Measurements from ENCODE around the gene ELMO1.

The ELMO1 gene

GRCh38 chr7:37408291-37409228 lies 40.1 kb downstream of the ELMO1 start:
- DNase-seq = no peak

- no peak for DNase-seq
Measured at GRCh38 chr7:37405603-37406122, 43.0 kb downstream of the ELMO1 start.

- DNase-seq = no peak
Measured at GRCh38 chr7:37405128-37405527, 43.5 kb downstream of the ELMO1 start.

- DNase-seq = no peak
Measured at GRCh38 chr7:37399876-37400421, 48.7 kb downstream of the ELMO1 start.

GRCh38 chr7:37398403-37398802 lies 50.3 kb downstream of the ELMO1 start:
- DNase-seq = no peak

GRCh38 chr7:37395618-37396259 lies 52.9 kb downstream of the ELMO1 start:
- no peak for DNase-seq

- no peak for DNase-seq
Measured at GRCh38 chr7:37394158-37394557, 54.5 kb downstream of the ELMO1 start.

- no peak for DNase-seq
Measured at GRCh38 chr7:37393476-37393875, 55.2 kb downstream of the ELMO1 start.

GRCh38 chr7:37392673-37393017 lies 56.0 kb downstream of the ELMO1 start:
- no peak for DNase-seq

- no peak for DNase-seq
Measured at GRCh38 chr7:37391791-37392672, 56.6 kb downstream of the ELMO1 start.

- no peak for DNase-seq
Measured at GRCh38 chr7:37390114-37390513, 58.5 kb downstream of the ELMO1 start.

GRCh38 chr7:37388811-37389210 lies 59.9 kb downstream of the ELMO1 start:
- no peak for DNase-seq

GRCh38 chr7:37385787-37386186 lies 62.9 kb downstream of the ELMO1 start:
- DNase-seq = peak in 2 of 14 donors; percentile 1 to 9

GRCh38 chr7:37382546-37383088 lies 66.0 kb downstream of the ELMO1 start:
- no peak for DNase-seq

- DNase-seq = no peak
Measured at GRCh38 chr7:37380831-37381230, 67.8 kb downstream of the ELMO1 start.

- no peak for DNase-seq
Measured at GRCh38 chr7:37379546-37380277, 69.0 kb downstream of the ELMO1 start.

GRCh38 chr7:37377231-37377630 lies 71.4 kb downstream of the ELMO1 start:
- DNase-seq = no peak

- no peak for DNase-seq
Measured at GRCh38 chr7:37376386-37376785, 72.3 kb downstream of the ELMO1 start.

- no peak for DNase-seq
Measured at GRCh38 chr7:37372750-37373149, 75.9 kb downstream of the ELMO1 start.

- no peak for DNase-seq
Measured at GRCh38 chr7:37371755-37372154, 76.9 kb downstream of the ELMO1 start.

GRCh38 chr7:37369906-37370305 lies 78.8 kb downstream of the ELMO1 start:
- no peak for DNase-seq

All from C1 segment of cervical spinal cord (tissue), 14 donors.